GM21528 (cell line): ENCODE data around the gene AGO3.
"Not testable (repeated sequence)": the region's sequence is repeated elsewhere in the genome, so short reads cannot be mapped to it uniquely, and the experiment has no call there.

ENCODE experiments used
- ATAC-seq: cut with Tn5 transposase; IDR thresholded peaks from one replicate; pipeline ENCODE4 v1.9.1; 2021; ENCODE audit warnings: mild to moderate bottlenecking, moderate library complexity; ENCODE audit not compliant: unreplicated experiment, low FRiP score

Gene AGO3

GRCh38 chr1:35988237-35988636 lies 57.3 kb downstream of the AGO3 start:
- no peak for ATAC-seq

- ATAC-seq: no peak
These were observed 76.1 kb downstream of the AGO3 start for GRCh38 chr1:36006941-36007500.

GRCh38 chr1:36007741-36008140 lies 76.8 kb downstream of the AGO3 start:
- ATAC-seq: no peak

- no peak for ATAC-seq
These were observed 77.8 kb downstream of the AGO3 start for GRCh38 chr1:36008546-36009197.

GRCh38 chr1:36014722-36015220 lies 83.9 kb downstream of the AGO3 start:
- no peak for ATAC-seq

GRCh38 chr1:36016686-36017085 lies 85.8 kb downstream of the AGO3 start:
- ATAC-seq: no peak

GRCh38 chr1:36023098-36023769 lies 92.3 kb downstream of the AGO3 start:
- peak; percentile 73 for ATAC-seq

GRCh38 chr1:36024024-36024423 lies 93.1 kb downstream of the AGO3 start:
- ATAC-seq: not testable (repeated sequence)

GRCh38 chr1:36024847-36025246 lies 93.9 kb downstream of the AGO3 start:
- no peak for ATAC-seq

GRCh38 chr1:36027766-36028165 lies 96.9 kb downstream of the AGO3 start:
- ATAC-seq: no peak

- ATAC-seq: no peak
These were observed 100.5 kb downstream of the AGO3 start for GRCh38 chr1:36031441-36031840.

- no peak for ATAC-seq
These were observed 103.8 kb downstream of the AGO3 start for GRCh38 chr1:36034692-36035091.

GRCh38 chr1:36035154-36035553 lies 104.2 kb downstream of the AGO3 start:
- no peak for ATAC-seq

GRCh38 chr1:36040238-36040637 lies 109.3 kb downstream of the AGO3 start:
- ATAC-seq: no peak

GRCh38 chr1:36051821-36052220 lies 120.9 kb downstream of the AGO3 start:
- ATAC-seq: no peak

- ATAC-seq: no peak
These were observed 123.1 kb downstream of the AGO3 start for GRCh38 chr1:36053978-36054377.

GRCh38 chr1:36055706-36056105 lies 124.8 kb downstream of the AGO3 start:
- ATAC-seq: no peak

- ATAC-seq: no peak
These were observed 131.4 kb downstream of the AGO3 start for GRCh38 chr1:36062315-36062714.

- no peak for ATAC-seq
These were observed 137.0 kb downstream of the AGO3 start for GRCh38 chr1:36067871-36068270.

- no peak for ATAC-seq
These were observed 138.0 kb downstream of the AGO3 start for GRCh38 chr1:36068866-36069265.

GRCh38 chr1:36070349-36070748 lies 139.4 kb downstream of the AGO3 start:
- no peak for ATAC-seq
